ENCODE measurements around the gene PIK3R5.

- no peak for TF ChIP-seq CTCF (conservative IDR thresholded peaks at IDR 0.05 in 1 of 2, IDR thresholded peaks at IDR 0.05 in 1 of 2; ENCODE audit: extremely low read depth in 1 of 2, insufficient read depth in 1 of 2, low read depth in 1 of 2, low read length in 2 of 2)
- TF ChIP-seq EZH2 (IDR thresholded peaks at IDR 0.05; ENCODE audit: borderline replicate concordance, low read length): no peak
These were observed 14.2 kb upstream of the PIK3R5 start for GRCh38 chr17:8979715-8980114.

Measured in mammary epithelial cell (primary cell).